ENCODE results near the gene GSTM2.
"Not testable (repeated sequence)": the region's sequence is repeated elsewhere in the genome, so short reads cannot be mapped to it uniquely, and the experiment has no call there.

DNA sequence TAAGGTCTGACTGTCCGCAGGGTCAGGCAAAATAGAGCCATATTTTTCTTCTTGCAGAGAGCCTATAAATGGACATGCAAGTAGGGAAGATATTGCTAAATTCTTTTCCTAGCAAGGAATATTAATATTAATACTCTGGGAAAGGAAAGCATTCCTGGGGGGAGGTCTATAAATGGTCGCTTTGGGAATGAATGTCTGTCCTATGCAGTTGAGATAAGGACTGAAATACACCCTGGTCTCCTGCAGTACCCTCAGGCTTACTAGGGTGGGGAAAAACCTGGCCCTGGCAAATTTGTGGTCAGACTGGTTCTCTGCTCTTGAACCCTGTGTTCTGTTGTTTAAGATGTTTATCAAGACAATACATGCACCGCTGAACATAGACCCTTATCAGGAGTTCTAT is 35.1 kb downstream of the GSTM2 start:
- TF ChIP-seq, protein P1, sequence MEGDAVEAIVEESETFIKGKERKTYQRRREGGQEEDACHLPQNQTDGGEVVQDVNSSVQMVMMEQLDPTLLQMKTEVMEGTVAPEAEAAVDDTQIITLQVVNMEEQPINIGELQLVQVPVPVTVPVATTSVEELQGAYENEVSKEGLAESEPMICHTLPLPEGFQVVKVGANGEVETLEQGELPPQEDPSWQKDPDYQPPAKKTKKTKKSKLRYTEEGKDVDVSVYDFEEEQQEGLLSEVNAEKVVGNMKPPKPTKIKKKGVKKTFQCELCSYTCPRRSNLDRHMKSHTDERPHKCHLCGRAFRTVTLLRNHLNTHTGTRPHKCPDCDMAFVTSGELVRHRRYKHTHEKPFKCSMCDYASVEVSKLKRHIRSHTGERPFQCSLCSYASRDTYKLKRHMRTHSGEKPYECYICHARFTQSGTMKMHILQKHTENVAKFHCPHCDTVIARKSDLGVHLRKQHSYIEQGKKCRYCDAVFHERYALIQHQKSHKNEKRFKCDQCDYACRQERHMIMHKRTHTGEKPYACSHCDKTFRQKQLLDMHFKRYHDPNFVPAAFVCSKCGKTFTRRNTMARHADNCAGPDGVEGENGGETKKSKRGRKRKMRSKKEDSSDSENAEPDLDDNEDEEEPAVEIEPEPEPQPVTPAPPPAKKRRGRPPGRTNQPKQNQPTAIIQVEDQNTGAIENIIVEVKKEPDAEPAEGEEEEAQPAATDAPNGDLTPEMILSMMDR (conservative IDR thresholded peaks at IDR 0.05; ENCODE audit: low read length), result not testable (repeated sequence)
- TF ChIP-seq EZH2phosphoT487 (IDR thresholded peaks at IDR 0.05; ENCODE audit: borderline replicate concordance, low read depth, low read length), result not testable (repeated sequence)
